ENCODE results near the gene KCTD16. TPM values are rescaled to one million over a fixed set of nuclear protein-coding genes. Genes with fewer than 3 reads are reported as not detected.

KCTD16 gene
- total and polyA plus RNA-seq, 10 donors, result under 0.01 to 0.24 (median 0.17) TPM

DNA sequence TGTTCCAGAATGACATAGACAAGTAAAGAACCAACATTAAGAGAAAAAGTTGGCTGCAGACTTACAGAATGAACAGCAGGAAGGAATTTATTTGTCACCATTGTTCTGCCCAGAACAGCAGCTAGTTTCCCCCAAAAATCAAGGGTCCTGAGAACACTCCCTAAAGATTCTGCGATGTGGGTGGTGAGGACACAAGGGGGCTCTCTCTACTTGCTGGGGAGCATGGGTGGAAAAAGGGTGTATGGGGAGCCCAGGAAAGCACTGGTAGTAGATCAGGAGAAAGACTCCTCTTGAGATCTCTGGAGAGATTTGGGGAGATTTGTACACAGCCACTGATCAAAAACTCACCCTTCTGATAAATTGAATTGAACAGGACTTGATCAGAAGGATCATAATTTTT is 316.5 kb downstream of the KCTD16 start:
- Histone ChIP-seq H3K4me1 (no peaks in the 10 kb centered on the region), H3K36me3 (no peaks in the 10 kb centered on the region), H3K27me3 (replicated peaks in 1 of 7) (peaks cover 0 to 7% (median 0%) of the 10 kb centered on the region in 7 donors), H3K27ac (no peak overlapping the region), H3K4me3 (no peak overlapping the region), H3K9me3 (peaks cover 0 to 18% (median 4%) of the 10 kb centered on the region in 8 donors)
- DNase-seq, result no peak
- 66 to 88% (median 68%) methylated on average over 1 of the region's 1 CpG for WGBS, 5 donors
- TF ChIP-seq POLR2AphosphoS5 (IDR thresholded peaks at IDR 0.05), result no peak
- TF ChIP-seq POLR2A (IDR thresholded peaks at IDR 0.05), result no peak
- TF ChIP-seq CTCF (IDR thresholded peaks at IDR 0.05 in 8 of 11, conservative IDR thresholded peaks at IDR 0.05 in 3 of 11), result no peak
- intact Hi-C loops (cut with DNase I; ENCODE audit: low total_unique reads), result no loop called here

DNA sequence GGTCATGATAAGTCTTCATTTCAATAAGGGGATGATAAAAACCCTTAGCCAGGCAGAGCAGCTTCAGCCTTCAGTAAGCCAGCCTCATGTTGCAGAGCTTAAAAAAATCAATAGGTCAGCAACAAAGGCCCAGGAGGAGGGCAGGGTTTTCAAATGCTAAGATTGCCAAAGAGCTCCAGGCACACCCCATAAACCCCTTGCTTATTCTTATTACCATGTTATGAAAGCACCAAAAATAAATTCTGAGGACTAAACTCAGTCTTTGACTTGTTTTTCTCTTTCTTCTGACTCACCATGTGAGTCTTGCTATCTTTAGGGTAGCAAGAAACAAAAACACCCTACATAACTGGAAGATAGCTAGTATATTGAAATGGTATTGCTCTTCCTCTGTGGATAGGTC is 317.1 kb downstream of the KCTD16 start:
- peaks cover 0 to 18% (median 4%) of the 10 kb centered on the region in 8 donors for H3K9me3 ChIP-seq
- intact Hi-C loops (cut with DNase I; ENCODE audit: low total_unique reads), result no loop called here

GRCh38 chr5:144503123-144503522 is 332.4 kb downstream of the KCTD16 start:
- H3K4me3 ChIP-seq, result no peak overlapping the region
- H3K9me3 ChIP-seq, result peaks cover 0 to 18% (median 0%) of the 10 kb centered on the region in 8 donors
- no peaks in the 10 kb centered on the region for H3K36me3 ChIP-seq
- TF ChIP-seq POLR2AphosphoS5 (IDR thresholded peaks at IDR 0.05), result no peak
- TF ChIP-seq POLR2A (IDR thresholded peaks at IDR 0.05), result no peak
- no peak for TF ChIP-seq CTCF (IDR thresholded peaks at IDR 0.05 in 8 of 11, conservative IDR thresholded peaks at IDR 0.05 in 3 of 11)
- H3K27me3 ChIP-seq (replicated peaks in 1 of 7), result no peaks in the 10 kb centered on the region
- no peak for DNase-seq
- intact Hi-C loops (cut with DNase I; ENCODE audit: low total_unique reads), result no loop called here
- 66 to 87% (median 76%) methylated on average over 2 of the region's 2 CpGs for WGBS, 5 donors
- no peak overlapping the region for H3K27ac ChIP-seq
- H3K4me1 ChIP-seq, result no peaks in the 10 kb centered on the region

More for the DNA sequence above, 317.1 kb downstream of the KCTD16 start:
- DNase-seq, result no peak
- no peaks in the 10 kb centered on the region for H3K4me1 ChIP-seq
- H3K27ac ChIP-seq, result no peak overlapping the region
- H3K4me3 ChIP-seq, result no peak overlapping the region
- peaks cover 0 to 7% (median 0%) of the 10 kb centered on the region in 7 donors for H3K27me3 ChIP-seq (replicated peaks in 1 of 7)
- no peaks in the 10 kb centered on the region for H3K36me3 ChIP-seq
- TF ChIP-seq CTCF (IDR thresholded peaks at IDR 0.05 in 8 of 11, conservative IDR thresholded peaks at IDR 0.05 in 3 of 11), result no peak
- TF ChIP-seq POLR2A (IDR thresholded peaks at IDR 0.05), result no peak
- no peak for TF ChIP-seq POLR2AphosphoS5 (IDR thresholded peaks at IDR 0.05)

GRCh38 chr5:144504929-144505577 is 334.4 kb downstream of the KCTD16 start:
- no peak overlapping the region for H3K4me3 ChIP-seq

More at GRCh38 chr5:144504929-144505577, 334.4 kb downstream of the KCTD16 start:
- 44 to 56% (median 50%) methylated on average over 5 of the region's 5 CpGs for WGBS, 5 donors
- Histone ChIP-seq H3K36me3 (no peaks in the 10 kb centered on the region), H3K27ac (no peak overlapping the region), H3K27me3 (replicated peaks in 1 of 7) (no peaks in the 10 kb centered on the region), H3K9me3 (peaks cover 0 to 14% (median 0%) of the 10 kb centered on the region in 8 donors), H3K4me1 (no peaks in the 10 kb centered on the region)
- no peak for TF ChIP-seq POLR2A (IDR thresholded peaks at IDR 0.05)
- TF ChIP-seq POLR2AphosphoS5 (IDR thresholded peaks at IDR 0.05), result no peak
- no peak for TF ChIP-seq CTCF (IDR thresholded peaks at IDR 0.05 in 8 of 11, conservative IDR thresholded peaks at IDR 0.05 in 3 of 11)
- no peak for DNase-seq
- intact Hi-C loops (cut with DNase I; ENCODE audit: low total_unique reads), result no loop called here
